Fibroblast of skin of abdomen (primary cell): ENCODE data around the gene MLLT3.

Experiments
- DNase-seq: peaks from one replicate; pipeline ENCODE4 v3.0.0-alpha.2; 2013

Gene MLLT3

DNA sequence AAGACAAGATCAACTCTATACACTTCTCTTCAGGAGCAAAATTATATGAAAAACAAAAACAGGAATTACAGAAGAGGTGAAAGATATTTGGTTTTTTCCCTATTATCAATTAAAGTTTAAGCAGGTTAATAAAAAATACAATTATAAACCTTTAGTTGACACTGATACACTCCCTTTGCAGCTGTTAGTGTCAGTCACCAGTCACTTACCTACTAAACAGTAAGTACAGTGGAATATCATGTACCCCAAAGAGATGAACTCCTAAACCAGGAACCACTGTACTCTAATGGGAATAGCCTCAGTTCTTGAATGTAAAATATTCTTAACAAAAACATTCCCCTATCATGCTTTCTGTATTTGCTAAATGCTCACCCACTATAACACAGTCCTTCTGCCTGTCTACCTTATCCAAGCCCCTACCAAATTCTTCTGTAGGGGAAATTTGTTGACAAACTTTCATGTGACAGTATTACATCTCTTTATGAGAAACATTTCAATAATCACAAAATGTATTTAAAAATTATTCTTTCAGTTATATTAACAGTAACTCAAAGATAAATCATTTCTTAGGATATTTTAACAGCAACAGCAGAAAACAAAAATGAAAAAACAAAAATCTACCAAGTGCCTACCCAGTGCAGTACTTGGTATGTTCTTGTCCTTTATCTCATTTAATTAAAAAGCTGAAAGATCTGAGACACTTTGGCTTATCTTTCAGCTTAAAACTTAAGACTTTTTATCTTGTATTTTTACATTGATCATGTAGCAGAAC is 212.8 kb downstream of the MLLT3 start:
- no peak for DNase-seq

DNA sequence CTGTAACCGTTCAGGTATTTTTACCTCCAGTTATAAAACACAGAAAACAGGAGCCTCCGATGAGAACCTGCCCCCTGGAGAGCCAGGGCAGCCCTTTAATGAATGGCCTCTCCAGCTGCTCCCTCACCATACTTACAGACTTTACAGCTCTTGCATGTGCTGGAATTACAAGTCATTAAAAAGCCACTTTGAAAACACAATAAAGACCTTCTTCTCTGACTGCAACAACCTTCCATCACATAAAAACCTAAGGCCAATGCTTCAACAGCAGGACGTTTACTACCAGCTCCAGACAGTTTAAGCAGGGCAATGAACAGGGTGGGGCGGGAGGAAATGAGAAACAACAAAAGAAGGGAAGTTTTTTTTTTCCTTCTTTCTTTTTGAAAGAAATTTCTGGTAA is 213.8 kb downstream of the MLLT3 start:
- DNase-seq, result no peak

DNA sequence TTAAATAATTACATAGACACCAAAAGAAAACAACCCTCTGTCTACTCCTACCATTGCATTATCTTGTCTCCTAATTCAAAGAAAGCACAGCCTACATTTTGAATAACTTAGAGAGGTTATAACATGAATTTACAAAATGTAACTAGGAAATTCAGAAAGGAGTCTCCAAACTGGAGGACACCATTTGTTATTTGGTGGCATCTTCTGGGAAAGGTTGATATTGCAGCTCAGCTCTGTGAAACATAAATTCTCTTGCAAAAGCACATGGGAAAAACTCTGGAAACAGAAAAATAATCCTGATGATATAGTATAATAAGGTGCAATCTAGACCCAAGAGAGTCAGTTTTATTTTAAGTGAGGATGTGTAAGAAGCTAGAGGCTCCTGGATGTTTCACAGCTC is 215.3 kb downstream of the MLLT3 start:
- peak; percentile 1 for DNase-seq

DNA sequence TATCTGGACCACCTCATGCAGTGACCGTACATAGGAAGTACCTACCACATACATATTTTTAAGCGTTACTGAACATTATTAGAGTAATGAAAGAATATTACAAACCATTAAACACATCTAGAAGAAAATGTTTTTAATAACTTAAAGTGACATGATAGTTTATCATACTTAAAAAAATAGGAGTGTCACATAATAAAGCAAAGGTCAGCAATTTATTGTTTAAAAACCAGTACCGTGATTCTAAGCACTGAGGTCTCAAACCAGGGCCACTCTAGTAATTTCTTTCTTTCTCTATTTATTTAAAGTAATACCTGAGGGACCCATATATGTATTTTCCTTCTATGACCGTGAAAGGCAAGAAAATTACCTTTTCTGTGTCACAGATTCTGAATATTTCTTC is 216.0 kb downstream of the MLLT3 start:
- no peak for DNase-seq

DNA sequence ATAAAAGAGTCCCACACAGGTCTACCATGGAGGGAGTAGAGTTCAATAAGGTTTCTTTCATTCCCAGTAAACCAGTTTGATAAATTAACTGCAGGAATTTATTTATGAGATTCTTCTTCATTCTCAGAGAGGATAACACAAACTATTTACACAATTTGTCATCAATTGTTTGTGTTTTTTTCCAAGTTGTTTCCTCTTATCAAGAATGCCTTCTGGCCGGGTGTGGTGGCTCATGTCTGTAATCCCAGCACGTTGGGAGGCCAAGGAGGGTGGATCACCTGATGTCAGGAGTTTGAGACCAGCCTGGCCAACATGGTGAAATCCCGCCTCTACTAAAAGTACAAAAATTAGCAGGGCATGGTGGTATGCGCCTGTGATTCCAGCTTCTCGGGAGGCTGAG is 216.7 kb downstream of the MLLT3 start:
- no peak for DNase-seq

DNA sequence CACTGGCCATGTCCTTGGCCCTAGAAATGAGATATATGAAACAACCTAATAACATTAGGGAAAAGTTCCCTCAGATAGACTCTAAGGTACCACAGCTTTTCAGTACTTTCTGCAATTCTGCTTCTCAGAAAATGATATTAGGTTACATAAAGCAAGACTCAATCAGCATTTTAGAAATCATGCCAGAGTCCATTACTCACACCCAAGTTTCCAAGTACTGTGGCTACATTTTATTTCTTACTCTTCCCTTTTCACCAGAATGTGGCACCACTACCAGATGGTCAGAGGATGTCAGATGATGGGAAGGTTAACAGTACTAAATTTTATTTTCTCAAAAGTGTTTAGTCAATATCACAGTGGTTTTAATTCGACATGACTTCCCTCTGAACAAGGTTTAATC is 217.2 kb downstream of the MLLT3 start:
- DNase-seq, result peak; percentile 8

DNA sequence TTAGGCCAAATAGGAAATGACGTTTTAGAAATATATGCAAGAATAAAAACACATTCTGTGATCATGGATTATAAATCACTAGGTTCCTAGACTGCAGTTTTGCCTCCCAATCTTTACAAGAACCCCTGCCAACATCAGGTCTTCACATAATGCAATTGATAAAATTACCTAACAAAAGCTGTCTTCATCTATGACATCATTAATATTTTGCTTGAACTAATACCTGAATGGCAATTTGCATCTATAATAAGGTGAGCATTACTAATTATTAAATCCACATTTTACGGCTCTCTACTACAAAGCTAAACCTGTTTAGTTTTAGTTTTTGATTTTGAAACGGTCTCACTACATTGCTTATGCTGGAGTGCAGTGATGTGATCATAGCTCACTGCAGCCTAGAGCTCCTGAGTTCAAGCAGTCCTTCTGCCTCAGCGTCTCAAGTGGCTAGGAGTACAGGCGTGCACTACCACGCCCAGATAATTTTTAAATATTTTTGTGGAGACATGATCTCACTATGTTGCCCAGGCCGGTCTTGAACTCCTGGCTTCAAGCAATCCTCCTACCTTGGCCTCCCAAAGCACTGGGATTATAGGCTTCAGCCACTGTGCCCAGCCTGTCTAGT is 218.0 kb downstream of the MLLT3 start:
- no peak for DNase-seq

DNA sequence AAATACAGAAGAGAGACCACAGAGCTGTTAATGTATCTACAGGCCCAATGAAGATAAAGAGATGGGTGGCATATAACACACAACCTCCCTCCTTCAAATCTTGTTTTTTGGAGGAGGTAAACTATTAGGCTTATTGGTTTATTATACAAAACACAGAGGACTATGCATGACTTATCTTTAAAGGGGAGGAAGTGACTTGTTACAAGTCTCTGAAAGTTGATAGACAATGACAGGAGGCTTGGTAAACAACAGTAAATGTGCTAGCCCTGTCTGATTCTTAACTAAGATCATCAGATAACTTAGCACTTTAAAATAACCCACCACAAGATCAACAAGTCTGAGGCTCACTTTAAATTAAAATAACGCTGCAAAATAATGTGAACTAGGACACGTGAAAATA is 219.0 kb downstream of the MLLT3 start:
- DNase-seq, result no peak

DNA sequence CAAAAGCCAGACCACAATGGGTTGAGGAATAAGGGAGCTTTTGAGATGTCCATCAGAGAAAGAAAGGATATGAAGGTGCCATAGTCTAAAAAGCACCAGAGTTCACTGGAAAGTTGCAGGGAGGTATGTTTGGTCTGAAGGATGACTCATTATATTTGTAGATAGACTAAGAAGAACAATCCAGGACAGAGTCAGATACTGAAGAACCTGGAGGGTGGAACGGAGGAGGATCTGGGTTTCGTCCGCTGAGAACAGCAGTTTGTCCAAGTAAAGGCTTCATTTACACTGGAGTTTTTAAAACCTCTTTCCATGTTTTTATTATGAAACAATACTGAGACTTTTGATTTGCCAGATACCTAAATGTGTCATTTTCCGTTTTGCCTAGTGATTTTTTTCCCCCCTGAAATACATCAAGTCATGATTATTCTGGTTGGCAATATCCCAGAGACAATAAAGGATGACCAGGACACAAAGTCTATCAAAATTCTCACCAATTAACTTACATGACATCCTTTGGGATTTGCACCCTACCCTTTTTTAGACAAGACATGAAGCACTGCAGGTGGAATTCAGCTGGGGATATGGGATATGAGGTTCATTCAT is 219.9 kb downstream of the MLLT3 start:
- no peak for DNase-seq

DNA sequence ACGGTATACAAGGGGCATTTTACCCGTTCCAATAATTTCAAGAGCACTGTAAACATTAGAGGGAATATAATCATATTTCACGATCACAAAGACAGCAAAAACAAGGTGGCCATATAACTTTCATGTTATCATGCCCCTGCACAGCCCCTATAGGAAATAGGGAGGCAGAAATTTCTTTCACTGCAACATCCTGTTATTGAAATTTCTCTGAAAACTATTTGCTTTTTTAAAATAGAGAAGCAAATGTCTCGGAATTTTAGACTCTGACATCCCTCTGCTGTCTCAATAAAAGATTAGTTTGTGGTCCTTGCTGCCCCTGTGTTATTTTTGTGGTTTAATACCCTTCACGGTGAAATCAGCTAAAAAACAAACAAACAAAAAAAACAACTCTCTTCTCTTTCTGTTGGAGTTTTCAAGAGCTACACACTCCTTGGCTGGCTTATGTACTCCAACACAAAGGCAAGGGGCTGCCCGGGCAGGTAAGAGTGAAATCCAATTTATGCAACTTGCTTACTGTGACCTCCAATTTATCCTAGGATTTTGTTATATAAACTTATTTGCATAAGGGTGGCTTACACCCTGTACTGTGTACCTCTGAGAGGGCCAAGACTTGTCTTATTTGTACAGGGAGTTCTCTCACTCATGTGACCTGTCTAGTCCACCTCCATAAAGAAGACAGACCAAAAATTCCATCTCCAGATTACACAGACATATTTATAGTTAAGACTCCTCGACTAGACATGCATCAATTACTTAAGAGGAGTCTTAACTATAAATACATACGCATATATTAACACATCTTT is 223.6 kb downstream of the MLLT3 start:
- no peak for DNase-seq

DNA sequence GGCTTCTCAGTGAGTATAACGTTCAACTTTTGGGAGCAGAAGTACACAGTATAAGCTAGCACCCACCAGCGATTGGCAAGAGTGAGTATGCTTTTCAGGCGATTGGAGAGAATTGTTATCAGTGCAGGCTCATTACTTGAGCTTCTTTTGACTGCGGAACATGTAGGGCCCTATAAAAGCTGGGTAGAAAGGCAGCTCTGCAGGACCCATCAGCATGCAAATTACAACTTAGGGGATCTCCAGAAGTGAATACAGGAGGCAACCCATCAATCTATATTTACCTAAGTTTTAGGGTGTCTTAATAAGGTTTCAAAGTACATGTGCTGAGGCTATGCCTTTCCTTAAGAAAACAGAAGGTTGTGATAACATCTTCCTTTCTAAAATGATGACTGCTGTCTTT is 225.0 kb downstream of the MLLT3 start:
- no peak for DNase-seq

DNA sequence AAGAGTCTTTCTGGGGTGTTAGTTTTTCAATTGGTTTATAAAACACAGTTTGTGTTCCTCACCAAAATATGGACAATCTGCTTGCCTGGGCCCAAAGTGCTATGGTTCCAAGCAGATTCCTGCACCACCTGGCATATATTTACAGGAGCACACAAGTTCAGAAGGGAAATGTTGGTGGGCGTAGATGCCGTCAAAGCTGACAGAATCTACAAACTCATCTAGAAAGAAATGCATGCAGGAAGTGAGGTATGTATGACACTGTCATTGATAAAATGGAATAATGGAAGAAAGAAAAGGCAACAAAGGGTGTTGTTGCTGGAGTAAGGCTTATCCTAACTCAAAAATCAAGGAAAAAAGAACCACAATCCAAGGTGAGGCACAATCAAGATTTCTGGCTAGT is 225.8 kb downstream of the MLLT3 start:
- DNase-seq, result no peak

DNA sequence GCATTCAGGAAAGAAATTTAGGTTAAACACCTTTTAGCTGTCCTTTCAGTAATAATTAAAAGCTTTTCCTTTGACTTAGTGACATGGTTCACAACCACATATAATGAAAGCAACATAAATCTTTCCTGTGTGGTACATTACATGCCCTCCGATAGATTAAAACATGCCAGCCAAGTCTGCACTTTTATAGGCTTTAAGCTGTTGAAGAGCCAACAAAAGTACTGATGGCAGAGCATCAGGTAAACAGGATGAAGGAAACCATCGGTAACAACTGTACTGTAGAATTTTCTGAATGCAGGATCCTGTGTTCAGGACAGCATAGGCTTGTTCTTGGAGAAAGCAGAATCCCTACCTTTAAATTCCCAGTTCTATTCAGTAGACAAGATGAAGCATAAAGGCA is 226.6 kb downstream of the MLLT3 start:
- DNase-seq, result no peak

DNA sequence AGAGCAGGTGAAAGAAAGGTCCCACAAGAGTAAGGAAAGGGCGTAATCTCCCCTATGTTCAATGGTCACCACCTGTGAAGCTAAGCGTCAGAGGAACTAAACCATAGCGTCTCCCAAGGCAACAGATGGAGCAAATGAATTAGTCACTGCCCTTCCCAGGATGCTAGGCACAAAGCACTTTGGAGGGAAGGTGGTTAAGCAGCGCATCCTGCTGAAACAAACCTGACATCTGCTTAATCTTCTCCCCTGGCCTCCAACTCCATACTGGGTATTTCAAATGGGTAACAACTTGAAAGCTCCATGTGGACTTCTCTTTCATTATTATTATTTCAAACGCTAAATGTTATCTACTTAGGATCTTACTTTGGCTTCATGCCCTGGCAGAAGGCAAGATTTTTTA is 227.3 kb downstream of the MLLT3 start:
- DNase-seq, result no peak

DNA sequence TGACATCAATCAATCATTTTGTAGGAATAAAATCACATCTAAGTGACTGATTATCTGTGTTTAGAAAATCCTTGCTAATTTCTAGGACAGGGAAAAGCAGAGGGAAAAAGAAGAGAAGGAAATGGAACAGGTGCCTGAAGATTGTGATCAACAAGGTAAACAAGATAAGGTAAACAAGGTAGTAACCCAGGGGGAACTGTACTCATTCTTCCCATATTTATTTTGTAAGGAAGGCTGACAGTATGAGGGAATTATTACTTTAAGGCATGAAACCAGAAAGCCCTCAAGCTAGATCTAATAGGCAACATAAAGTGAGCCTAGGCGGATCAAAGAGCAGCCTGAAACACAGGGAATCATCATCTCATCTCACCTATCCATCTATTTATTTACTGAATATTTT is 231.1 kb downstream of the MLLT3 start:
- no peak for DNase-seq

DNA sequence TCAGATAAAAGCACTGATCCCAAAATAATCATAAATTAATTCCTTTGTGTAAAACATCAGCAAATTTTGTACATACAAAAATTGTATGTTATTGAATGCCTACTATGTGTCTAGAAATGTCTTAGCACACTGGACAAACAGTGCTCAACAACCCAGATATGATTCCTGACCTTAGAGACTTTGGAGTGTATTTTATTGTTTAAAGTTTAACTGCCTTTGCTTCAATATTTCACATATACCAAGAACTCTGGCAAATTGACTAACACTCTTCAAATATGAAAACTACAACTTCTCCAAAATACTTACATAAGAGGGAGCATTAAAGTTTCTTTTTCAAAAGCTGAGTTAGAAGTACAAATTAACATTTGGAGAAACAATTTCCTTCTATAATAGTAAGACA is 231.9 kb downstream of the MLLT3 start:
- DNase-seq, result no peak

DNA sequence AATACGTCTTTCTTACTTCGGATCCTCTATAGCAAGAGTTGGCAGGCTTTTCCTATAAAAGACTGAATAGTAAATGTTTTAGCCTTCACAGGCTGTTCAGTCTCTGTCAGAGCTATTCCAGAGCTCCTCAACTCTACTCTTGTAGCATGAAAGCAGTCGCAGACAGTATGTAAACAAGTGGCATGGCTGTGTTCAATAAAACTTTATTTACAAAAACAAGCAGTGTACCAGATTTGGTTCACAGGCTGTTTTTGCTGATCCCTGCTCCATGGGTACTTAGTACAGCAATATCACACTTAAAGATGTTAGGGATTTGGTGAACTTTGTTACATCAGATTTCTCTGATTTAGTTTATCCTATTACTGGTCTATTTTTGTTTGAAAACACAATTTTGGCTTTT is 235.2 kb downstream of the MLLT3 start:
- no peak for DNase-seq

DNA sequence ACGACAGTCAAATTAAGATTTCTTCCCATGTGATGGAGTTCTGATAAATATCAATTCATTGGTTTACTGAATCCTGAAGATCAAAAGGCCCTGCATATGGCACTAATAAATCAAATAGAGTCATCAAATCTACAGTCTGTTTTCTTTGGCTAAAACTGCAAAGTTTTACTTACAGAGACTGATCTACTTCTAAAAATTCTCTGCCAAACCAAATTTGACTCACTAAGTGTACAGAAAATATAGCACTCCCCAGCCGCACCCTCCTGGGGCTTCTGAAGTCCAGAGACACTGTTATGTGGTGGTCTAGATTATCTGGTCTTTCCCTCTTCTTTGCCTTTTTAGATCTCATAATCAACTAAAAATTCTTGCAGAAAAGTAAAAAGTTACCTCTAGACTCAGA is 237.7 kb downstream of the MLLT3 start:
- peak; percentile 12 for DNase-seq

DNA sequence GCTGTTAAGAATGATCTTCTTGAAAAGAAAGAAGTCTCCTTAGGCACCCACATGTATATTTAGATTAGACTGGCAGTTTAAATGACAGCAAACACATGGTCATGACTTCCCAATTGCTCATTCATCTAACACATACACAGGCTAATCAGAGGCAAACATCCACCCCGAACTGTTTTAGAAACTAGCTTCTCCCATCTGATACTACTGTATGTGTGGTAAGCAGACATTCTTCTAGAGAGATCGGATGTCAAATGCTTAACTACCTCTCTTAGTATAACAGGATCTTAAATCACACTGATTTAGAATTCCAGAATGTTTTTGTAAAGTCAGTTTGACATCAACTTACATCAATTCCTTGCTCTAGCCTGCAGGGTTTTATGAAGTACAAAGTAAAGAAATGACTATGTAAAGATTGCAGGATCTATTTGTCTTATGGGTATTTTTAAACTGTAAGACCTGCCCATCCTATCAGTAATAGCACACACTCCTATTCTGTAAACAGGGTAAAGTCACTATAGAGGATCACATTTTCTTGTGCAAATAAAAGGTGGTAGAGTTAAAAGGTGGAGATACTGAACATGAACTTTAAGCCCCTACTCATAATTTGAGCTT is 239.7 kb downstream of the MLLT3 start:
- peak; percentile 62 for DNase-seq

DNA sequence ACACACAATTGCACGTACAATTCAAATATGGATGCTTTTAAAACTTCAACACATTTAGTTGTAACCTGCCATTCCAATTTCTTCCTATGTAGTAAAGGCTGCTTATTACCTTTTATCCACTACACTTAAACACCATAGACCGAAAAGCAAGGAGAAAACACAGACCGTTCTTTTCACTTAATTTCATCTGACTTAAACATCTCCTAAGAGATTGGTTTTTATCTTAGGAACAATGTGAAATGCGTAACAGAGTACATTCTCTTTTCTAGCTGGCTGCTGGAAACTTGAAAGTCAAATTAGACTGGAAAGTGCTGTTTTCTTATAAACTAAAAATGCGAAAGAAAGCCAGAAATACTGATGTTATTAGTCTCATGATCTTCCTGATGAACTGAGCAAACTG is 241.8 kb downstream of the MLLT3 start:
- no peak for DNase-seq

DNA sequence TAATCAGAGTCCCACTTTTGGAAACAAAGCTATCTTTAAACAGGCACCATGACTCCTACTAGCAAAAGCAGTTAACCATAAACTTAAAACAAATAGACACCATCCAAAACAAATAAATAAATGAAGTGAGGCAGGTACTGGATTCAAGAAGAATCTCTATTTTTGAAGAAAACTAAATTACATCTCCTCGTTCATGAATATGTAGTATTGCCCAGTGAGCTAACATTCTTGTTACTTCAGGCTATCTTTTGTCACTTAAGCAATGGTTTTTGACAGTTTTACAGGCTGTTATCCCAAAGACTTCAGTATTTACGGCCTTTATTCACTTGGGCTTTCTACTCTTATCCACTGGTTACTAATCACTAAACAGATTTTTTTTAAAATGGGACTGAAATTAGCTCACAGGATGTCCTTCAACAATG is 242.5 kb downstream of the MLLT3 start:
- DNase-seq, result no peak

DNA sequence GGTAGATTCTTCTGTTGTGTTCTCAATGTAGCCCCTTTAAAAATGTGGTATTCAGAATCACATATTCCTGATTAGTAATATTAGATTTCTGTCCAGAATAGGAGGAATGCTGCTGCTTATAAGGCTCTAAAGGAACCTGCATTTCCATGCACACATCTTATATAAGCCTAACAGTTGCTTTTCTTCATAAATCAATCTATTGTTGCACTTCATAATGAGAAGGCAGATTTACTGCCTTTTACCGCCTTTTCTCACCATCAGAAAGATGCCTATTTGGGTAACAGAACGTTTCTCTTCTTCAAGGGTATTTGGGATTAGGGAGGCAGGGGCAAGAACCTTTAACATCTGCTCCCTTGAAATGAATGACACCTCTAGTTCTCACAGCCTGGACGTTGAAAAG is 243.4 kb downstream of the MLLT3 start:
- DNase-seq, result no peak

DNA sequence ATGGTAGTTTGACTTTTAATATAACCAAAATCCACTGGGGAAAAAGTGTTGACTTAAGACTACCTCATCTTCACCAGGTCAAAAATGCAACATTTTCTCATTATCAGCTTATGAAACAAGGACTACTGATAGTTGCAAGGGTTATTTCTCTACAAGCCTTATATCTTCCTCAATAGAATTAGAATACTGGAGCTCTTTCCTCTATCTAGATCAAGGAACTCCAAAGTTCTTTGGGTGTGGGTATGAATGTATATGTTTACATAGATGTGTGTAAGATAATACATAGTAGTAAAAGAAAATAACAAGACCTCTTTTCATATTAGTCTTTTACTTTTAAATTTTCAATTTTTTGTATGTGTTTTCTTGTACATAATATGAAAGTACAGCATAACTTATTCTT is 244.5 kb downstream of the MLLT3 start:
- no peak for DNase-seq
